Stimulated activated CD8-positive, alpha-beta memory T cell treated with anti-CD3 and anti-CD28 coated beads, Interleukin-4, amount 100 ng/mL, for 48 hours (primary cell): Measurements from ENCODE around the gene KCNA1.

Experiments used
- DNase-seq: peaks from one replicate; pipeline ENCODE4 v3.0.0-alpha.2; 2020

The KCNA1 gene

GRCh38 chr12:4961311-4961710, 51.6 kb downstream of the KCNA1 start:
- DNase-seq: no peak

- DNase-seq: no peak
These were observed 53.1 kb downstream of the KCNA1 start for GRCh38 chr12:4962539-4963486.
